Calu3 (cell line): ENCODE data around the gene VARS2. TPM values are rescaled to one million over a fixed set of nuclear protein-coding genes. Genes with fewer than 3 reads are reported as not detected.
A peak's percentile ranks its signal among the peaks of the same experiment; 100 is the strongest.

Source experiments
- BruUV-seq: library from RNA; stranded (reverse); fragments of 400-500 nt; replicated peaks from 2 replicates; lab custom pipeline; 2021; lab: Mats Ljungman, UMichigan
- CTCF ChIA-PET: fragments of 300-600 bp; sonication (Branson Sonifier 250); formaldehyde crosslinking; loops from one replicate; lab custom pipeline; 2022; ENCODE audit warnings: antibody characterized with exemption; lab: Charles Lee
- DNase-seq: peaks from one replicate; pipeline ENCODE4 v3.0.0; 2022
- H3K27ac Mint-ChIP-seq: one replicate; pipeline ENCODE4 v1.8.0; 2022; ENCODE audit warnings: mixed read lengths; ENCODE audit not compliant: unreplicated experiment
- H3K27me3 Mint-ChIP-seq: one replicate; pipeline ENCODE4 v1.8.0; 2022; ENCODE audit warnings: mixed read lengths; ENCODE audit not compliant: unreplicated experiment
- H3K36me3 Mint-ChIP-seq: one replicate; pipeline ENCODE4 v1.8.0; 2022; ENCODE audit warnings: mild to moderate bottlenecking, moderate library complexity, mixed read lengths; ENCODE audit not compliant: insufficient read depth, unreplicated experiment
- H3K4me1 Mint-ChIP-seq: one replicate; pipeline ENCODE4 v1.8.0; 2022; ENCODE audit warnings: mild to moderate bottlenecking, low read depth, mixed read lengths; ENCODE audit not compliant: unreplicated experiment
- H3K4me3 Mint-ChIP-seq: one replicate; pipeline ENCODE4 v1.8.0; 2022; ENCODE audit warnings: mild to moderate bottlenecking, low read depth, moderate library complexity, mixed read lengths; ENCODE audit not compliant: unreplicated experiment
- H3K9me3 Mint-ChIP-seq: one replicate; pipeline ENCODE4 v1.8.0; 2022; ENCODE audit warnings: low read depth, mixed read lengths; ENCODE audit not compliant: unreplicated experiment
- CTCF ChIP-seq: fragments of 200-600 bp; IDR thresholded peaks from one replicate; pipeline ENCODE4 v1.8.0; 2022; ENCODE audit warnings: antibody characterized with exemption; ENCODE audit not compliant: unreplicated experiment
- intact Hi-C: fragments of 100-400 bp; cut with micrococcal nuclease; formaldehyde crosslinking; loops from one replicate; pipeline ENCODE4 v1.10.0; 2022; ENCODE audit not compliant: unreplicated experiment
- total RNA-seq: library from RNA; stranded (reverse); gene quantifications from 2 replicates; pipeline ENCODE4 v1.2.3, GENCODE V29; 2022

Gene VARS2
- total RNA-seq, 1 experiment from 2014 or later = 33.0 TPM

- no peaks in the 10 kb centered on the region for H3K9me3 Mint-ChIP-seq
- no TSS peak for BruUV-seq
- CTCF ChIA-PET = no interaction called here
- peaks cover 25% of the 10 kb centered on the region for H3K4me1 Mint-ChIP-seq
- H3K36me3 Mint-ChIP-seq = peaks cover 87% of the 10 kb centered on the region
- DNase-seq = no peak
- H3K4me3 Mint-ChIP-seq = no peak overlapping the region
- no peaks in the 10 kb centered on the region for H3K27me3 Mint-ChIP-seq
- H3K27ac Mint-ChIP-seq = no peak overlapping the region
- intact Hi-C loops = no loop called here
- no peak for TF ChIP-seq CTCF
Measured at GRCh38 chr6:30891450-30891723, 22.7 kb upstream of the VARS2 start.

- Mint-ChIP-seq H3K36me3 (peaks cover 87% of the 10 kb centered on the region), H3K4me1 (peaks cover 19% of the 10 kb centered on the region), H3K4me3 (no peak overlapping the region), H3K27ac (no peak overlapping the region), H3K27me3 (no peaks in the 10 kb centered on the region), H3K9me3 (no peaks in the 10 kb centered on the region)
- intact Hi-C loops = no loop called here
- CTCF ChIA-PET = no interaction called here
- no TSS peak for BruUV-seq
- no peak for DNase-seq
- TF ChIP-seq CTCF = no peak
Measured at GRCh38 chr6:30891816-30892538, 22.1 kb upstream of the VARS2 start.

GRCh38 chr6:30893001-30893591 lies 20.9 kb upstream of the VARS2 start:
- BruUV-seq = no TSS peak
- peaks cover 82% of the 10 kb centered on the region for H3K36me3 Mint-ChIP-seq
- DNase-seq = no peak
- intact Hi-C loops = no loop called here
- H3K4me1 Mint-ChIP-seq = peaks cover 15% of the 10 kb centered on the region
- H3K27me3 Mint-ChIP-seq = no peaks in the 10 kb centered on the region
- H3K27ac Mint-ChIP-seq = peak overlapping the region; percentile 10
- CTCF ChIA-PET = no interaction called here
- peak; percentile 47 for TF ChIP-seq CTCF
- no peaks in the 10 kb centered on the region for H3K9me3 Mint-ChIP-seq
- no peak overlapping the region for H3K4me3 Mint-ChIP-seq

GRCh38 chr6:30893666-30894065 lies 20.4 kb upstream of the VARS2 start:
- no peak for DNase-seq
- no peak overlapping the region for H3K27ac Mint-ChIP-seq
- no TSS peak for BruUV-seq
- no peaks in the 10 kb centered on the region for H3K9me3 Mint-ChIP-seq
- intact Hi-C loops = no loop called here
- peaks cover 9% of the 10 kb centered on the region for H3K4me1 Mint-ChIP-seq
- peaks cover 82% of the 10 kb centered on the region for H3K36me3 Mint-ChIP-seq
- TF ChIP-seq CTCF = no peak
- H3K27me3 Mint-ChIP-seq = no peaks in the 10 kb centered on the region
- no peak overlapping the region for H3K4me3 Mint-ChIP-seq
- CTCF ChIA-PET = no interaction called here
